ENCODE measurements around the gene PRKX.
A peak's percentile ranks its signal among the peaks of the same experiment; 100 is the strongest.
"Not testable (repeated sequence)": the region's sequence is repeated elsewhere in the genome, so short reads cannot be mapped to it uniquely, and the experiment has no call there.

Gene PRKX

DNA sequence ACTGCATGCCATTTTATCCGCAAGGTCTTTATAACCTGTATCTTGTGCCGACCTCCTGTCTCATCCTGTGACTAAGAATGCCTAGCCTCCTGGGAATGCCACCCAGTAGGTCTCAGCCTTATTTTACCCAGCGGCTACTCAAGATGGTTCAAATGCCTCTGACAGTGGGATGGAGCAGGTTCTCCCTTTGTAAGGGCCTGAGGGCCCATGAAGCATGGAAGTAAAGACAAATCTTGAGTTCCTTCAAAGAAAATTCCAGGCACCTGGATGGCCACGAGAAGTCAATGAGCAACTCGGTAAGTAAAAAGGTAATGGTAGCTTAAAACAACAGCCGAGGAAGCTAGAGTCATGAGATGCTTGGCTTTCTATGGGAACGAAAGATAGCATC lies 19.6 kb upstream of the PRKX start:
- no peak for DNase-seq (ENCODE audit: low spot score)
- TF ChIP-seq, protein P1, sequence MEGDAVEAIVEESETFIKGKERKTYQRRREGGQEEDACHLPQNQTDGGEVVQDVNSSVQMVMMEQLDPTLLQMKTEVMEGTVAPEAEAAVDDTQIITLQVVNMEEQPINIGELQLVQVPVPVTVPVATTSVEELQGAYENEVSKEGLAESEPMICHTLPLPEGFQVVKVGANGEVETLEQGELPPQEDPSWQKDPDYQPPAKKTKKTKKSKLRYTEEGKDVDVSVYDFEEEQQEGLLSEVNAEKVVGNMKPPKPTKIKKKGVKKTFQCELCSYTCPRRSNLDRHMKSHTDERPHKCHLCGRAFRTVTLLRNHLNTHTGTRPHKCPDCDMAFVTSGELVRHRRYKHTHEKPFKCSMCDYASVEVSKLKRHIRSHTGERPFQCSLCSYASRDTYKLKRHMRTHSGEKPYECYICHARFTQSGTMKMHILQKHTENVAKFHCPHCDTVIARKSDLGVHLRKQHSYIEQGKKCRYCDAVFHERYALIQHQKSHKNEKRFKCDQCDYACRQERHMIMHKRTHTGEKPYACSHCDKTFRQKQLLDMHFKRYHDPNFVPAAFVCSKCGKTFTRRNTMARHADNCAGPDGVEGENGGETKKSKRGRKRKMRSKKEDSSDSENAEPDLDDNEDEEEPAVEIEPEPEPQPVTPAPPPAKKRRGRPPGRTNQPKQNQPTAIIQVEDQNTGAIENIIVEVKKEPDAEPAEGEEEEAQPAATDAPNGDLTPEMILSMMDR (conservative IDR thresholded peaks at IDR 0.05; ENCODE audit: low read depth) = no peak
- ChIA-PET CTCF (no interaction called here), POLR2A (ENCODE audit: low non-redundant PET) (no interaction called here)
- no peak overlapping the region for H3K27ac ChIP-seq

DNA sequence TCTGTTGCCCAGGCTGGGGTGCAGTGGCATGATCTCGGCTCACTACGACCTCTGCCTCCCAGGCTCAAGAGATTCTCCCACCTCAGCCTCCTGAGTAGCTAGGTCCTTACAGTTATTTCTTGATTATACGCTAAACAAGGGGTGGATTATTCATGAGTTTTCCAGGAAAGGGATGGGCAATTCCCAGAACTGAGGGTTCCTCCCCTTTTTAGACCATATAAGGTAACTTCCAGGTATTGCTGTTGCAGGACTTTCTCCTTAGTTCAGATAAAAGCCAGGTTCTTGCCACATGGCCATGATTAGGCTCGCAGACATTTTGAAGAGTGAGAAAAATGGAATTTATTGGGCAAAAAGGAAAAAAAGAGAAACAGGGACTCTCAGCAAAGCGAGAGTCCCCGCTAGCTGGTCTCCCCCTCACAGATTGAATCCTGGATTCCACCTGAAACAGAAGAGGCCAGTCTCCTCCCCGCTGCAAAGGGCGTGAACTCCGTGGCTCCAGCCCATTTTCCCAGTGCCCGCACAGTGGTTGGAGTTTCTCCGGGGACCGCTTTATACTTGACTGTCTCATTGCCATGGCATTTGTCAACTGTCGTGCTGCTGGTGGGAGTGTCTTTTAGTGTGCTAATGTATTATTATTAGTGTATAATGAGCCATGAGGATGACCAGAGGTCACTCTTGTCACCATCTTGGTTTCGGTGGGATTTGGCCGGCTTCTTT lies 19.0 kb upstream of the PRKX start:
- CTCF ChIA-PET; POLR2A ChIA-PET (ENCODE audit: low non-redundant PET); H3K27ac ChIP-seq; DNase-seq (ENCODE audit: low spot score): not testable (repeated sequence)

DNA sequence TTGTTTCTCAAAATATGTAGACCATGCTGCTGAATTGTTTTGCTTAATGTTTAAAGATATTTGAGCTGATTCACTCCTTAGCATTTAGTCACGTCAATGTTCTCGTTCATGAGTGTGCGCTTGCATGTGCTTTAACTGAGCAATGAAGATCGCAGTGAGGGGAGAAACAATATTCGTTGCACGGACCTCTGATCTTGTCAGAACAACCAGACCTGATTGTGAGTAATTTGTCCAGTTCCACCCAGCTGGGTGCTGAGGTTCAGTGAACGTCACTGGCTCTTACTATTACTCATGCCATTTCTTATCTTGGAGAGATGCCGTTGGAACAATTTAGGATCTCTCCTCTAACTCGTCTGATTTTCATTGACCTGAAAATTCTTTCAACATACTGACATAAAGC lies 15.0 kb upstream of the PRKX start:
- H3K27ac ChIP-seq = no peak overlapping the region
- TF ChIP-seq, protein P1 (conservative IDR thresholded peaks at IDR 0.05; ENCODE audit: low read depth) = no peak
- no peak for DNase-seq (ENCODE audit: low spot score)
- ChIA-PET POLR2A (ENCODE audit: low non-redundant PET) (no interaction called here), CTCF (no interaction called here)

DNA sequence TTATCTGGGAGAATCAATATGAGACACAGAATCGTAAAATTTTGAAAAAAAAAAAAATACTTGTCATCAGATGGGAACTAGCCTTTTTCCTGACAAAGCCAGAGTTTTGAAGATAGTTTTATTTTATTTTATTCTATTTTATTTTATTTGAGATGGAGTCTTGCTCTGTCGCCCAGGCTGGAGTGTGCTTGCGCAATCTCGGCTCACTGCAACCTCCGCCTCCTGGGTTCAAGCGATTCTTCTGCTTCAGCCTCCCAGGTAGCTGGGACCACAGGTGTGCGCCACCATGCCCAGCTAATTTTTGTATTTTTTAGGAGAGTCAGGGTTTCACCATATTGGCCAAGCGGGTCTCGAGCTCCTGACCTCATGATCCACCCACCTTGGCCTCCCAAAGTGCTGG lies 10.0 kb upstream of the PRKX start:
- POLR2A ChIA-PET (ENCODE audit: low non-redundant PET); CTCF ChIA-PET; H3K27ac ChIP-seq; DNase-seq (ENCODE audit: low spot score): not testable (repeated sequence)

DNA sequence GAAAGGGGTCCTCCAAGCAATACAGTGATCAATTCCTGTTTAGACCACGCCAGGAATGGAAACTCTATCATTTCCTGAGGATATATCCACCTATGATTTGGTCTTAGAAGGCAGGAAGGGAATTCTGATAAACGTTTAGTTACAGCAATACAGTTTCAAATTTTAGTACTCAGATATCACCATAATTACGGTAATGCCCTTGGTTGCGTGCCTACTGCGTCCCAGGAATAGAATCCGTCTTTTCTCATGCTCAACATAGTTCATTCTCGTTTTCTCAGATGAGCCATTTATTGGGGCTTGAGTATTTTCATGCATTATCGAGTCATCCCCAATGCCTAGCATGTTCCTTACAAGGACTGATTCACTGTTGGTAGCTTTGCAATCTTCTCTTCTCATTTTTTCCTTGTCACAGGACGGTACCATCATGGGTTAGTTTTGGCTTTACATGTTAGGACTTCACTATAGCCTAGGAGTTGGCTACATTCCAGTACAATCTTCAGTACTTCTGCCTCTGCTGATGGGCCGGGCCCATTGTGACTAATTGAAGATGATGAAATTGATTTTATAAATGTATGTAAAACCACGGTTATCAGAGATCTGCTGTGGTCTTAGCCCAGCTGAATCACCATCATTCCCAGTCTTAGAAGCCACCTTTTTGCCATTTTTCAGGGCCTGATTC lies 4.4 kb upstream of the PRKX start:
- ChIA-PET POLR2A (ENCODE audit: low non-redundant PET) (no interaction called here), CTCF (interaction anchor here (0.6 kb wide), 1 partner anchor 94 kb away, joined by 3 read pairs; no protein-coding TSS in a partner anchor)
- DNase-seq (ENCODE audit: low spot score) = no peak
- TF ChIP-seq, protein P1 (conservative IDR thresholded peaks at IDR 0.05; ENCODE audit: low read depth) = no peak
- peak overlapping the region; percentile 36; the same call in 1 of the 2 replicates for H3K27ac ChIP-seq

DNA sequence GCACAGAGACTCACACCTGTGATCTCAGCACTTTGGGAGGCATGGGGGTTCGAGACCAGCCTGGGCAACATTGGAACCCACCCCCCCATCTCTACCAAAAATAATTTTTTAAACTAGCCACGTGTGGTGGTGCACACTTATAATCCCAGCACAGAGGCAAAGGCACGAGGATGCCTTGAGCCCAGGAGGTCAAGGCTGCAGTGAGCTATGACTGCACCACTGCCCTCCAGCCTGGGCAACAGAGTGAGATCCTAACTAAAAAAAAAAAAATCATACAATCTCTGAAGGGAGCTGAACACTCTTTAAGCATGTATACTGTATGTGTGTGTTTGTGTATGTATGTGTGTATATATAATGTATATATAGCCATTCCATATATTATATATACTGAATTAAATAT lies 2.5 kb upstream of the PRKX start:
- POLR2A ChIA-PET (ENCODE audit: low non-redundant PET) = no interaction called here
- CTCF ChIA-PET = no interaction called here
- TF ChIP-seq, protein P1 (conservative IDR thresholded peaks at IDR 0.05; ENCODE audit: low read depth) = no peak

DNA sequence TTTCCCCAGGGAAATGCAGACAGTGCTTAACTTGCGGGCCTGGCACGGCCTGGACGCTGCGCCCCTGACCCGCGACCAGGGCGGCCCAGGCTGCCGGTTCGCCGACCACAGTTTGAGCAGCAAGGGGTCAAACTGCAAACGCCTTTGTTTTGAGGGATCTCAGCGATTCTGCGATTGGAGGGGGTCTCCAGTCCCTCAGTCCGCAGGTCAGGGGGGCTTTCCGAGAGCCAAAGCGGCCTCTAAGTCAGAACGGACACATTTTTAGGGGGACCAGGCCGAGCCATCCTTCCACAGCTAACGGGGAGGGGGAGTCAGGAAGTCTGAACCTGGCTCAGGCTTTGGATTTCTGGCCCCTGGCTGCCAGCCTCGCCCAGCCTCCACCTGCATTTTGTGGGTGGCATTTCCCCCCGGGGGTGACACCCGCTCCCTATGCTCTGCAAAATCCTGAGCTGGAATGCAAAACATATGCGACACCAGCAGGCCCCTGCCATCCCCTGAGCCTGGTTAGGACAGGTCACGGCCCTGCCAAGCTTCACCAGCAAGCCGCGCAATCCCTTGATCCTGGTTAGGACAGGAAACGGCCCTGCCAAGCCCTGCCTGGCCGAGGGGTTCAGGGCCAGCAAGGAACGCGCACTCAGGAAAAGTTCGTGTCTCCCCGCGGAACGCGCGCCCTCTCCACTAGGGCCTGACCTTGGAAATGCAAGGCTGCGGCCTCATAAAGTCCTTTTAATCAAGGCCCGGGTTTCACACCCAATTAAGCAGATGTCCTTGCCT lies 1.4 kb upstream of the PRKX start:
- DNase-seq (ENCODE audit: low spot score); POLR2A ChIA-PET (ENCODE audit: low non-redundant PET); H3K27ac ChIP-seq; CTCF ChIA-PET: not testable (repeated sequence)

More for the DNA sequence above, 2.5 kb upstream of the PRKX start:
- no peak for DNase-seq (ENCODE audit: low spot score)
- no peak overlapping the region for H3K27ac ChIP-seq

DNA sequence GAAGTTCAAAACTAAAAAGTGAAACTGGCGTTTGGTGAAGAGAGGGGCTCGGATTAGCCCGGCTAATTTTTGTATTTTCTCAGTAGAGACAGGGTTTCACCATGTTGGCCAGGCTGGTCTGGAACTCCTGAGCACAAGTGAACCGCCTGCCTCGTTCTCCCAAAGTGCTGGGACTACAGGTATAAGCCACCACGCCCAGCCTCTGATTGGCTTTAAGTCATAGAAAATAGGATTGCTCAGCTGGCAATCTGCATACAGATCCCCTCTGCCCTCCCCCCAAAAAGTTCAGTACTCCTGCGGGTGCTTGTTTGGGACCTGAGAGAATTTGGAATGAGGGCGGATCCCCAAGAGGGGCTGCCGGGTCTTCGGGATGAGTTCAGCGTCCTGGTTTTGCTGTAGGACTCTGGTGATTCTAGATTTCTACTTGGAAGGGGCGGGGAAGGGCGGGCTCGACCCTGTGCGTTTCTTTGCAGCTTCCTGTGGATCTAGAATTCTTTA lies 537 bp upstream of the PRKX start:
- POLR2A ChIA-PET (ENCODE audit: low non-redundant PET) = no interaction called here
- TF ChIP-seq, protein P1 (conservative IDR thresholded peaks at IDR 0.05; ENCODE audit: low read depth) = no peak
- no peak for DNase-seq (ENCODE audit: low spot score)
- CTCF ChIA-PET = no interaction called here
- H3K27ac ChIP-seq = peak overlapping the region; percentile 70

Data from RWPE1 (cell line).